Measurements from ENCODE around the gene CARD9.
"Not testable (repeated sequence)": the region's sequence is repeated elsewhere in the genome, so short reads cannot be mapped to it uniquely, and the experiment has no call there.

The CARD9 gene, protein sequence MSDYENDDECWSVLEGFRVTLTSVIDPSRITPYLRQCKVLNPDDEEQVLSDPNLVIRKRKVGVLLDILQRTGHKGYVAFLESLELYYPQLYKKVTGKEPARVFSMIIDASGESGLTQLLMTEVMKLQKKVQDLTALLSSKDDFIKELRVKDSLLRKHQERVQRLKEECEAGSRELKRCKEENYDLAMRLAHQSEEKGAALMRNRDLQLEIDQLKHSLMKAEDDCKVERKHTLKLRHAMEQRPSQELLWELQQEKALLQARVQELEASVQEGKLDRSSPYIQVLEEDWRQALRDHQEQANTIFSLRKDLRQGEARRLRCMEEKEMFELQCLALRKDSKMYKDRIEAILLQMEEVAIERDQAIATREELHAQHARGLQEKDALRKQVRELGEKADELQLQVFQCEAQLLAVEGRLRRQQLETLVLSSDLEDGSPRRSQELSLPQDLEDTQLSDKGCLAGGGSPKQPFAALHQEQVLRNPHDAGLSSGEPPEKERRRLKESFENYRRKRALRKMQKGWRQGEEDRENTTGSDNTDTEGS

DNA sequence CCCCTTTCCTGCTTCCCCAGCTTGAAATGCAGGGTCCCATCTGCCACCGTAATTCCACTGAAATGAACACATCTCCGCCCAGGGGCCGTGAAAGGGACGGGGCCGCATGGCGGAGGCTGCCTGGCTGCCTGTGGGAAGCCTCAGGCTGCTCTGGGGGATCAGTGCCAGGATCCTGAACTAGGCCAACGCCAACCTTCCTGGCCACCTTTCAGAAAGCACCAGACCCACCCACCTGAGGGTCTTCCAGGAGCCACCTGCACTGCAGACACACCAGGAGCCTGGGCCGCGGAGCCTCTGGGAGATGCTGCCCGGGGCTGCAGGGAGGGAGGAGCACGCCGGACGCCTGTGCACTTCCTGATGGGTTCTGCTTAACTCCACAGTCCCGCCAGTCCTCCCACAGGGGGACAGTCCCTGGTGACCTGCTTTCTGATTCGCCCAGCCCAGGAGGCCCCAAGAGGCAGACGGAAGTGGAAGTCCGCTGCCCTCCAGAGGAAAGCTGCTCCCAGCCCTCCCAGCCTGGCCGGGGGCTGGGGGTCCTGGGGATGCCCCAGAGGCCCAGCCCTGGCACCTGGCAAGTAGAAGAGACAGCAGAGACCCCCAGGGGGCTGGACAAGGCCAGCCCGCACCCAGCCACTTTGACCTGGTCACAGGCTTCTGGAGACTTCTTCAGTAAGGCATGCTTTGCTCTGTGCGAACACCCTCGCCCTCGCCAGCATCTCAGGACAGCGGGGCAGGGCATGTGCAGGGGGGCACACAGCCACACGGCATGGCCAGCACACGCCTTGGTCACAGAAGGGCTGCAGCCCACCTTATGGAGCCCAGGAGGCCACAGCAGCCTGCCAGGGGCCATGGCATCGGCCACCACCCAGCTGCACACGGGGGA is at the start of gene CARD9:
Gene CARD9 (minus strand): TSS at position 370 of the 883 bp plus-strand sequence. CDS start 1,591 bp downstream, outside the sequence.
- DNase-seq (ENCODE audit: low read depth in 2 of 2): no peak

DNA sequence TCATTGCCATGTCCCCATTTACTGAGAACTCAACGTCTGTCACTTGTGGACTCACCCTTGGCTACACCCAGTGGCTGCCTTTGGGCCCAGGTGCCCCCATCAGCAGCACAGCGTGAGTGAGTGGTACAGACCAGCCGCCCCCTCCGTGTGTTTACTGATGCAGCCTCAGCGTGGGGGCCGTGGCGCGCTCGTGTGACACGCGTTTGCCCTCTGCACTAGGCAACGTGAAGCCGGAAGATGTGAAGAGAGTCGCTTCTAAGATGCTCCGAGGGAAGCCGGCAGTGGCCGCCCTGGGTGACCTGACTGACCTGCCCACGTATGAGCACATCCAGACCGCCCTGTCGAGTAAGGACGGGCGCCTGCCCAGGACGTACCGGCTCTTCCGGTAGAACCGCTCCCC is 49.4 kb upstream of the CARD9 start:
- DNase-seq (ENCODE audit: low read depth in 2 of 2): no peak

DNA sequence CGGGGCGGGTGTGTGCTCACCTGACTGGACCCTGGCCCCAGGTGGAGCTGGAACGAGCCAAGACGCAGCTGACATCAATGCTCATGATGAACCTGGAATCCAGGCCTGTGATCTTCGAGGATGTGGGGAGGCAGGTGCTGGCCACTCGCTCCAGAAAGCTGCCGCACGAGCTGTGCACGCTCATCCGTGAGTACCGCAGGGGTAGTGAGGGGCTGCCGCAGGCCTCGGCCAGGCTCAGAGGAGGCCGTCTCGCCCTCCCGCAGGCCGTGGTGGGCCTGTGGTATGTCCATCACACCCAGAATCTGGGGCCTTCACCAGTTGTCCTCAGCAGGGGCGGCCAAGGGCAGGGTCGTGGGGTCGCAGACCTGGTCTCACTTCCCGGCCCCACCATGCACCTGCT is 48.3 kb upstream of the CARD9 start:
- DNase-seq (ENCODE audit: low read depth in 2 of 2): no peak

DNA sequence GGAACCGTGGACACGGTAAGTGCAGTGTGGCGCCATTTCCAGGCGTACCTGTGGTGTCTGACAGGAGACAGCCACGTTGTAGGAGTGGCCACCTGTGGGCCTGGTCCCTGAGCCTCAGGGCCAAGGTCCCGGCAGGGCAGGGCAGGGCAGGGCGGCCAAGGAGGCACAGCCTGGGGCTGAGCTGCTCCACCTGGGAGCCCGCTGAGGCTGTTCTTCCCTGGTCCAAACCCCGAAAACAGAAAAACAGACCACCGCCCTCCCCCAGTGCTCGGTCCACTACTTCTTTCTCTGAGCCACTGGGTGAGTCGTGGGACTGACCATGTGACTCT is 45.6 kb upstream of the CARD9 start:
- no peak for DNase-seq (ENCODE audit: low read depth in 2 of 2)

DNA sequence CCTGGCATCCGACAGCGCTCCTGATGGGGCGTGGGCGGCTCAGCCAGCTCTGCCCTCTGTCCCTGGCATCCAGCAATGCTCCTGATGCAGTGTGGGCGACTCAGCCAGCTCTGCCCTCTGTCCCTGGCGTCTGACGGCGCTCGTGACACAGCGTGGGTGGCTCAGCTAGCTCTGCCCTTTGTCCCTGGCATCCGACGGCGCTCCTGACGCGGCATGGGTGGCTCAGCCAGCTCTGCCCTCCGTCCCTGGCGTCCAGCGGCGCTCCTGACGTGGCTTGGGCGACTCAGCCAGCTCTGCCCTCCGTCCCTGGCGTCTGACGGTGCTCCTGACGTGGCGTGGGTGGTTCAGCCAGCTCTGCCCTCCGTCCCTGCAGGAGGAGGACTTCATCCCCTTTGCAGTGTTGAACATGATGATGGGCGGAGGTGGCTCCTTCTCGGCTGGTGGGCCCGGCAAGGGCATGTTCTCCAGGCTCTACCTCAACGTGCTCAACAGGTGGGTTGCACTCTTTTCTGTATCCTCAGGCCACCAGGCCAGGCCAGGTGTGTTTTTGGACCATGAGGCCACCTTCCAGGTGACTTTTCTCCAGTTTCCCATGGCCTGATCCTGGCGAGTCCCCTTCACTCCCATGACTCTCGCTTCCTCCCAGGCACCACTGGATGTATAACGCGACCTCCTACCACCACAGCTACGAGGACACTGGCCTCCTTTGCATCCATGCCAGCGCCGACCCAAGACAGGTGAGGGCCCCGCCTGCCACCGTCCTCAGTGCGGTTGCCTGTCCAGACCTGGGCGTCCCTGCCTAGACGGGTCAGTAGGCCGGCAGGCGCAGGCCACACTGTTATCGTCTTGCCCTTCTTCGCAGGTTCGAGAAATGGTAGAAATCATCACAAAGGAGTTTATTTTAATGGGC is 45.0 kb upstream of the CARD9 start:
- DNase-seq (ENCODE audit: low read depth in 2 of 2): no peak

DNA sequence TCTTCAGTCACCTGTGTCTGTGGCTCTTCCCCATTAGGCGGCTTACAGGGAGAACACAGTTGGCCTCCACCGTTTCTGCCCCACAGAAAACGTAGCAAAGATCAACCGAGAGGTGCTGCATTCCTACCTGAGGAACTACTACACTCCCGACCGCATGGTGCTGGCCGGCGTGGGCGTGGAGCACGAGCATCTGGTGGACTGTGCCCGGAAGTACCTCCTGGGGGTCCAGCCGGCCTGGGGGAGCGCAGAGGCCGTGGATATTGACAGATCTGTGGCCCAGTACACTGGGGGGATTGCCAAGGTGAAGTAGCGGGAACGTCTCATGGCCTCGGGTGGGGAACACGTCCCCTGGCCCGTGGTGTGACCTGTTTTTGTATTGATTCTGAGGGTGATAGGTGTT is 43.4 kb upstream of the CARD9 start:
- DNase-seq (ENCODE audit: low read depth in 2 of 2): no peak

DNA sequence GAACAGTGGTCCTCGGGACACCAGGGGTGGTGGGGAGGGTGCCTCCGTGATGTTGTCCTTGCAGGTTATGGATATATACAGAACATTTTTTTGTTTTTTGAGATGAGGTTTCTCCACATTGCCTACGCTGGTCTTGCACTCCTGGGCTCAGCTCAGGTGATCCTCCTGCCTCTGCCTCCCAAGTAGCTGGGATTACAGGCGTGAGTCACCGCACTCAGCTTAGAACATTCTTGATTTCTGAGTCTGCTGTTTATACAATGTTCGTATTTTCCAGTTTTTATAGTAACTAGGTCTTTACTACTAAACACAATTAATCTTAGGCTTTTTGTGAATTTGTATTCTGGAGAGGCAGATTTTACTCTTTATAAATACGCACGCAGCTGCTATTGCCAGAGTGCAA is 43.0 kb upstream of the CARD9 start:
- no peak for DNase-seq (ENCODE audit: low read depth in 2 of 2)

DNA sequence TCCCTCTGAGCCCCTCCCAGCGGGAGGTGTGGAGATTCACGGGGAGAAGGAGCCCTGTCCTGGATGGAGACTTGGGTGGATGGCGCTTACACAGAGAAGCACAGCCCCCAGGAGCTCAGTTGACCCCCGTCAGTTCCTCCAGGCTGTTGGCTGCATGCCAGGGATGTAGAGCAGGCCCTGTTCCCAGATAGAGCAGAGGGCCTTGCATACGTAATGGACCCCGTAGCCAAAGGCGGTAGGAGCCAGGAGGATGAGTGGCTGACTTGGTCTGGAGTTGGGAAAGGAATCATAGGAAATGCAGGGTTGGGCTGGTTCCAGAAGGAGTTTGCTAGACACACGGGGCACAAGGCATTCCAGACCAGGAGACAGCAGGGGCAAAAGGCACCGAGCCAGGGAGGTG is 39.5 kb upstream of the CARD9 start:
- no peak for DNase-seq (ENCODE audit: low read depth in 2 of 2)

DNA sequence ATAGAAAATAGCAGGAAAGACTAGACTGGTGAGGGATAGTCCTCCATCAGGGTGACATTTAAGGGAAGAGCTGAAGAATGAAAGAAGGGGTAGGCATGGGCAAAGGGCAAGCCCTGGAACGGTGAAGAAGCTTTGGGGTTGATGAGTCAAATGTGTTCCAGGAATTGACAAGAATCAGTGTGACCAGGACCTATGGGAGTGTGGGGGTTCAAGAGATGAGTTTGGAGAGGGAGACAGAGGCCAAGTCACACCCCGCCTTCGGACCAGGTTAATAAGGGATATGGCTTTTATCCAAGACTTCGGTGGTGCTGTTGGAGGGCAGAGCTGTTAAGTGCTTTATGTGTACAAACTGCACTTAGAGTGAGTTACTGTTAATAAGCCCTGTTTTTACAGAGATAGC is 37.9 kb upstream of the CARD9 start:
- DNase-seq (ENCODE audit: low read depth in 2 of 2): no peak

DNA sequence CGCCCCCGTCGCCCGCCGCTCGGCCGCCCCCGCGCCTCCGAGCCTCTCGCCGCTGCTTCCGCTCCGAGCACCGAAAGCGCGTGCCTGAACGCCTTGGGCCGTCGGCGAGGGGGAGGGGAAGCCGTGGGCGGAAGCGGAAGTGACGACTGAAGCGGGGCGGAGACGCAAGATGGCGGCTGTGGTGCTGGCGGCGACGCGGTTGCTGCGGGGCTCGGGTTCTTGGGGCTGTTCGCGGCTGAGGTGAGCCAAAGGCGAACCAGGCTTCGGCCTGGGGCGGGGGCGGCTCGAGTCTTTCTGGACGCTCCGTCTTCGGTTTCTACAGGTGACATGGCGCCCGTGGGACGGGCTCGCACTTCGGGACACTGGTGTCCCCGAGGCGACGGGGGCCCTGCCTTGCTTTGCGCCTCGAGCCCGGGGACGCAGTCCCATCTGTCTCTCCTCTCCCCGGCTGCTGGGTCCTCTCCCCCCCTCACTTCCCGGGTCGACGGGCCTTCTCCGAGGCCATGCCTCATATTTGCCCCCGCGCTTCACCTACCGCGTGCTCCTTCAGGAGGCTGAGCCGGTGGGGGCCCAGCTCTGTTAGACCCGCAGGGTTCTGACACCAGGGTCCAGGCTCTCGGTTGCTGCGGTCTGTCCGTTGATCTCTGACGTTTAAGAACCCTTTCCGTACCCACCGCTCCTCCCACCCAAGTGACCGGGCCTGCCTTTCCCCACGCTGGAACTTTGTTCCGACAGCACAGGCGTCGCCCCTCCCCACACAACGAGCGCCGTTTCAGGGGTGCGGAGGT is 37.2 kb upstream of the CARD9 start, which contains the start of the genes ENTR1 and PMPCA:
Gene ENTR1 (minus strand): TSS at position 115 of the 788 bp plus-strand sequence. CDS start 217 bp downstream, outside the sequence.
Gene PMPCA (plus strand): TSS at position 159 of the 788 bp plus-strand sequence. CDS start 11 bp downstream, at position 170.
- DNase-seq (ENCODE audit: low read depth in 2 of 2): peak; percentile 90 to 97

DNA sequence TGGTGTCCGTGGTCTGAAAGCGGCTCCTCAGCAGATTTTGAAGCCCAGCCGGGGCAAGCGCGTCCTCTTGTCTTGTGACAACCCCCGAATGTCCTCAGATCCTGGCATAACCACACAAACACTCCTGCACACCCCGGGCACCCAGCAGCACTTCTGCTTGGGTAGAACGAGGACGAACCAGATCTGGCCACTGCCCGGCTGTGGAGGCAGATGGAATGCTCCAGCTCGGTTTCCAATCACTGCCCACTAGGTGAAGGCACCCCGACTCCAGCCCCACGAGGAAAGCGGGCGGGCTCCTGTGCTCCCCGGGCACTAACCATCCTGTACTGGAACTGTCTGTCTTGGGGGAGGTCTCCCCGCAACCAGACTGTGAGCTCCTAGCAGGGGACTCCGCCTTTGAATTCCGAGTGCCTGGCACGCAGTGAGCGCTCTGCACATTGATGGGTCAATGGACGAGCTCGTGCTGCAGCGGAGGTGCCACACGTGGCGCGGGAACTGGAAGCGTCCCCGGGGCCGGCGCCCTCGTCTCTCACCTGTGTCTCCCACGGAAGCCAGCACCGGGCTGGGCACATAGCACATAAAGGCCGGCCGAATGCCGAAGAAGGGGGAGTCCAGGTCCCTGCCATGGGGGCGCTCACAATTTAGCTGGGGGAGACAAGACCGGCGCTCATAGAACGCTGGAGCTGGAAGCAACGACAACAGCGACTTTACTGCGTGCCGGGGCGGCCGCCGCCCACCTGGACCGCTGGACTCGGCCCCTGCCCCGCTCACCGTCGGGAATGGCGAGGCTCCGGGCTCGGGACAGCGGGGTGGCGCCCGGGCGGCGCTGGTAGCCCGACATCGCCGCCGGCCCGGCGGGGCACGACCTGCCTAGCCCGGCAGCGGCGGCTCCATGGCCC is 36.3 kb upstream of the CARD9 start:
- no peak for DNase-seq (ENCODE audit: low read depth in 2 of 2)

DNA sequence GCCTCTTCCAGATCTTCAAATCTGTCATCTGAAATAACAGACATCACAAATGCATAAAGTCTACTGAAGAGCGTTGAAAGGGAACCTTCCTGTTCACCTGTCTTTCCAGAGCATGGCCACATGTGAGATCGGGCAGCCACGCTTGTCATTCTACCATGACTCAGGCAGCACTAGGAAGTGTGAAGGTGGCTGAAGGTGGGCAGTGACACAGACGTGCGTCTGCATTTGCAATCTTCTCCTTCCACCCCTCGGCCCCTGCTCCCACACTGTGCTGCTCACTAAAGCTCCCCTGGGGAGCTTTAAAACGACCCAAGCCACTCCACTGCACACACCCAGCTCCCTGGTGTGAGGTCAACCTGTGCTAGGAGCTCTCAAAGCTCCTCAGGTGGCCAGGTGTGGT is 34.4 kb upstream of the CARD9 start:
- no peak for DNase-seq (ENCODE audit: low read depth in 2 of 2)

DNA sequence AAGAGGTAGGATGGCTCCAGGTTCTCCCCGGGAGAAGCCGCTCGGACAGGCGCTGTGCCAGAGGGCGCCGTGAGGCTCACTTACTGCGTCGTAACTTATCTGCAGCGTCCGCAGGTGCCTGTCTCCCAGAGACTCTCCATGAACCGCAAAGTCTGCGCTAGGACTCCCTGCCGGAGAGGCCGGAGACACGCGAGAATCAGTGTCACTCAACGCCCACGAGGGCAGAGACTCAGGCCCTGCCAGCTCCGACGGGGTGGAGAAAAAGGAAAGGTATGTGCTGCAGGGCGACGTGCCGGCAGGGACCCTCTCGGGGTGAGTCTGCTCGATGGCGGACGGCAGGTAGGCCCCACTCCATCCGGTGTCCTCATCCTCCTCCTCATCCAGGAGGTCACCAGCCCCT is 33.6 kb upstream of the CARD9 start:
- not testable (repeated sequence) for DNase-seq (ENCODE audit: low read depth in 2 of 2)

DNA sequence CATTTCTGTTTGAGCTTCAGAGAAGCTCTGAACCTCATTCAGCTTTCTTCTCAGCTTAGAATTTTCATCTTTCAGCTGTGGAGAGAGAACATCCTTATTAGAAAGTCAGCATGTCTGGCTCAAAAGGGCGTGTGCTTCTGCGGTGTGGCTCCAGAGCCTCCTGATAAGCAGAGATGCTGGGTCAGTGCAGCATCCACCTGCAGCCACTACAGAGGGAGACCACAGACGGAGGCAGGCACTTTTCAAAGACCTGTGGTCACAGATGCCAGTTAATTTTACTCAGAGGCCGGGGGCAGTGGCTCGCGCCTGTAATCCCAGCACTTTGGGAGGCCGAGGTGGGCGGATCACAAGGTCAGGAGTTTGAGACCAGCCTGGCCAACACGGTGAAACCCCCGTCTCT is 32.4 kb upstream of the CARD9 start:
- DNase-seq (ENCODE audit: low read depth in 2 of 2): not testable (repeated sequence)

DNA sequence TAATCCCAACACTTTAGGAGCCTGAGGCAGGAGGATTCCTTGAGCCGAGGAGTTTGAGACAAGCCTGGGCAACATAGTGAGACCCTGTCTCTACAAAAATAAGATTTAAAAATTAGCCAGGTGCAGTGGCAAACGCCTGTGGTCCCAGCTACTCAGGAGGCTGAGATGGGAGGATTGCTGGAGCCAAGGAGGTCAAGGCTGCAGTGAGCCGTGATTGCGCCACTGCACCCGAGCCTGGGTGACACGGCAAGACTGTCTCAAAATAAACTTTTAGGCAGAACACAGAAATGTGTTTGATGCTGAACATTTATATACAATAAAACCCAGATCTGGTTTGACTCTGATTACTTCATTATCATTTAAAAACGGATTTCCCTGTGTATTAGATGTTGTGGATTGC is 32.0 kb upstream of the CARD9 start:
- no peak for DNase-seq (ENCODE audit: low read depth in 2 of 2)

DNA sequence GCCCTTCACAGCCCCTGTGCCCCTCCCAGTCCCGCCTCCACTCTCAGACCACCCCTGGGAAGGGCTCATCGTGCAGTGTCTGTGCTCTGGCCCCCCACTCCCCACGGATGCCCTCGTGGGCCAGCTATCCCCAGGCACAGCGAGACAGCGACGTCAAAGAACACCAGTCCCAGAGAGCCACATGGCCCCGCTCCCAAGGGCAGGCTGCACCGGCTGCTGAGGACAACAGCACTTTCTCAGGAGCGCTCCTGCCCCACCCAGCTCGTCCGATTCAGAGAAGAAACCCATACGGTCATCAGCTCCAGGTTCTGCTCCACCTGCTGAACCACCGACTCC is 31.3 kb upstream of the CARD9 start:
- DNase-seq (ENCODE audit: low read depth in 2 of 2): no peak

DNA sequence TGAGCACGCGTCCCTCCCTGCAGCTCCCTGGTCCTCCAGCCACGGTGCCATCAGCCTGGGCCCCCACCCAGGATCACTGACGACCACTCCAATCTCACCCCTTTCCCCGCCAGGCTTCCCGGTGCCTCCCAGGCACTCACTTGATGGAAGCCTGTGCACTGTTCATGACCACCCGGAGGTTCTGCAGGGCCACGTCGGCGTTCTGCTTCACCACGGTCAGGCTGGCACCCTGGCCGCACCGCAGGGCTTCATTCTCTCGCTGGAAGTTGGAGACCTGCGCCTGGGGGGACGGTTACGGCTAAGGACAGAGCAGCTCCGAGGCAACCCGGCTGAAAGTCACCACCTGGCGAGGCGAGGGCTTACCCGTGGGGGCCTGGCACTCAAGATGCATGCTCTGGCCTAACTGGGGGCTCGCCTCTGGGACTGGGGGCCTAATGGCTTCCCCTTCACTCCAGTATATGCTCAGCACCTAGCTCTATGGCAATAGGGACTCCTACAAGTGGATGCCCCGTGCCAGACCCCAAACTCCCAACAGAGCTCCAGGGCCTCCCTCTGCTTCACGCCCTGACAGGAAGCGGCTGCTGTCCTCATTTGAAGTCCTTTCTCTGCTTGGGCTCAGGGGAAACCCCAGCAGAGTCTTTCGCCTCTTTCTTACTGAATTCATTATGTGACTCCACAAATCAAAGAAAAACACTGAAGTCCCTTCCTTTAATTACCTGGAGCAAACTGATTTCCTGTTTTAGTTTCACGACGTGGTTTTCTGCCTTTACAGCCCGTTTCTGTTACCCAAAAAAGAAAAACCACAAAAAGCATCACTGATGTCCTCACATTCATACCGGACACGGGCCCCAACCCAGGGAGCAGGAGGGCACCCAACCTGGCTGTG is 30.7 kb upstream of the CARD9 start:
- DNase-seq (ENCODE audit: low read depth in 2 of 2): peak in 1 of 2 donors; percentile 42

DNA sequence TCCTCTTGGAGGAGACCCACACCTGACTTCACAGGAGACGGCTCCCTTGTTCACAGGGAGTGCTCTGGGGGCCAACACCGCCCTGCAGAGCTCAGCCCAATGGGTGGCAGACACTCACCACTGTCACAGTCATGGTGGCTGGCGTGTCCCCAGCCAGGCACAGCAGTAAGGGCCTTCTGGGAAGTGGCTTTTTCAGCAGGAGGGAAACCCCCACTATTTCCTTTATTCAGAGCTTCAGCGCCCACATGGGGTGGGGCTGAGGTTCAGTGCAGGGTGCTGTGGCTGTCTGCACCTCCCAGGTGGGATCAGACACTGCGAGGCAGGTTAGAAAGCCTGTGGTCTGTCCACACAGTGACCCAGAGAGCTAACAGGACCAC is 30.1 kb upstream of the CARD9 start:
- peak; percentile 61 to 67 for DNase-seq (ENCODE audit: low read depth in 2 of 2)

DNA sequence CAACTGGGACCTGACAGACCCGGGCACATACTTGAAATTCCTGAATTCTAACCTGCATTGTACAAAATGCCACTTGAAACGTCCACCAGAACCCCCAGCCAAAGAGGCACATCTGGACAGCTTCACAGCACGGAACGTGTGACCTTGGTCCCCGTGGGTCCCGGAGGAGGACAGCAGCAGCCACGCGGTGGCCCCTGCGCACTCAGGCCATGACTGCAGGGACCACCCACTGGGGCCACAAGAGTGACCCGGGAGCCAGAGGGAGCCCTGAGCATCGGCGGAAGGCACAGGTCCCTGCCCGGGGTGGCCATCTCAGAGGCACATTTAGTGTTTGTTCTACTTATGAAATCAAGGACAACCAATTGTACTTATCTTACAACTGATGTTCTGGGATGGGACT is 28.6 kb upstream of the CARD9 start:
- no peak for DNase-seq (ENCODE audit: low read depth in 2 of 2)

Data from stimulated activated CD4-positive, alpha-beta T cell treated with anti-CD3 and anti-CD28 coated beads, Interleukin-15, amount 100 ng/mL, for 48 hours (primary cell).